ENCODE data around the gene EAF1. TPM values are rescaled to one million over a fixed set of nuclear protein-coding genes. Genes with fewer than 3 reads are reported as not detected.

EAF1 gene
- total and polyA plus RNA-seq, 2 experiments from 2014 or later, result 9.4 to 45.4 TPM

DNA sequence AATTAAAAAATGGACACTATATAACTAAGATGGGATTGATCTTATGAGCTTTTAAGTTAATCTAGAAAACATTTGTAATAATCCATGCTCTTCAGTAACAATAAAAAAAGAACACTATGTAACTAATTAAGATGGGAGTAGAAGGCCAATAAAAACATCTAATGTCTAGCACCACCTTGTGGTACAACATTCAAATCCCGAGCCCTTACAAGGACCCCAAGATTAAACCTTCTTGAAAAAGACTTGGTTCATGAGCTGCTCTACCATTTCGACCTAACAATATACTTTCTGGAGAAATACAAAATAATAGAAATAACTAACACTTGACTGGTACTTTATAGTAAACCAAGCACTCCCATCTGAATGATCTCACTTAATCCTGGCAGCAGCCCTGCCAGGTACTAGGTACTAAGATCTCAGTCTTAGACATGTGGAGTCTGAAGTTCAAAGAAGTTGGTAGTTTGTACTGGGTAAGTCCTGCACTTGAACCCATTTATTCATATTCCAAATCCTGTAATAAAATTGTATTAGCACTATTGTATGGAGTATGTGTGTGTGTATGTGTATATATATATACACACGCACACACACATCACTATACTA, 21.8 kb upstream of the EAF1 start:
- no peak overlapping the region for H3K4me3 ChIP-seq
- no peaks in the 10 kb centered on the region for H3K36me3 ChIP-seq (ENCODE audit: insufficient read depth)
- no peaks in the 10 kb centered on the region for H3K9me2 ChIP-seq (ENCODE audit: insufficient read depth)
- H4K20me1 ChIP-seq (replicated peaks; ENCODE audit: insufficient read depth), result no peaks in the 10 kb centered on the region
- Mint-ChIP-seq H3K9me3 (no peaks in the 10 kb centered on the region), H3K27ac (no peak overlapping the region), H3K4me3 (no peak overlapping the region), H3K36me3 (ENCODE audit: low read depth) (peaks cover 4% of the 10 kb centered on the region; the same call in 1 of the 3 replicates), H3K4me1 (no peaks in the 10 kb centered on the region), H3K27me3 (ENCODE audit: insufficient read depth, low read depth, poor library complexity) (no peaks in the 10 kb centered on the region)
- no peak overlapping the region for H3K4me2 ChIP-seq
- TF ChIP-seq CREB1 (CRISPR knock-in tag; IDR thresholded peaks at IDR 0.05; ENCODE audit: low read depth) (no peak), STAT1 (IDR thresholded peaks at IDR 0.05; ENCODE audit: unreplicated experiment) (no peak), ZNF114 (CRISPR knock-in tag; IDR thresholded peaks at IDR 0.05) (no peak), ZNF331 (CRISPR knock-in tag; IDR thresholded peaks at IDR 0.05; ENCODE audit: low read depth) (no peak)
- TF ChIP-seq, protein P1, sequence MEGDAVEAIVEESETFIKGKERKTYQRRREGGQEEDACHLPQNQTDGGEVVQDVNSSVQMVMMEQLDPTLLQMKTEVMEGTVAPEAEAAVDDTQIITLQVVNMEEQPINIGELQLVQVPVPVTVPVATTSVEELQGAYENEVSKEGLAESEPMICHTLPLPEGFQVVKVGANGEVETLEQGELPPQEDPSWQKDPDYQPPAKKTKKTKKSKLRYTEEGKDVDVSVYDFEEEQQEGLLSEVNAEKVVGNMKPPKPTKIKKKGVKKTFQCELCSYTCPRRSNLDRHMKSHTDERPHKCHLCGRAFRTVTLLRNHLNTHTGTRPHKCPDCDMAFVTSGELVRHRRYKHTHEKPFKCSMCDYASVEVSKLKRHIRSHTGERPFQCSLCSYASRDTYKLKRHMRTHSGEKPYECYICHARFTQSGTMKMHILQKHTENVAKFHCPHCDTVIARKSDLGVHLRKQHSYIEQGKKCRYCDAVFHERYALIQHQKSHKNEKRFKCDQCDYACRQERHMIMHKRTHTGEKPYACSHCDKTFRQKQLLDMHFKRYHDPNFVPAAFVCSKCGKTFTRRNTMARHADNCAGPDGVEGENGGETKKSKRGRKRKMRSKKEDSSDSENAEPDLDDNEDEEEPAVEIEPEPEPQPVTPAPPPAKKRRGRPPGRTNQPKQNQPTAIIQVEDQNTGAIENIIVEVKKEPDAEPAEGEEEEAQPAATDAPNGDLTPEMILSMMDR (conservative IDR thresholded peaks at IDR 0.05; ENCODE audit: low read depth in 2 of 2), result peak; percentile 72 to 90
- H2AFZ ChIP-seq, result no peak overlapping the region
- H3F3A ChIP-seq (replicated peaks; ENCODE audit: low read depth), result no peaks in the 10 kb centered on the region
- no peak overlapping the region for H3K27ac ChIP-seq (ENCODE audit: low read depth)
- no peaks in the 10 kb centered on the region for H3K79me2 ChIP-seq (replicated peaks; ENCODE audit: insufficient read depth)
- H3K27me3 ChIP-seq (ENCODE audit: insufficient read depth), result no peaks in the 10 kb centered on the region
- peak; percentile 76 for ATAC-seq
- DNase-seq (ENCODE audit: low spot score), result peak; percentile 80
- H3K4me1 ChIP-seq (ENCODE audit: insufficient read depth), result no peaks in the 10 kb centered on the region

GRCh38 chr3:15409239-15409638, 18.2 kb upstream of the EAF1 start:
- no peaks in the 10 kb centered on the region for H3K4me1 ChIP-seq (ENCODE audit: insufficient read depth)
- no peak overlapping the region for H3K27ac ChIP-seq (ENCODE audit: low read depth)
- H3F3A ChIP-seq (replicated peaks; ENCODE audit: low read depth), result no peaks in the 10 kb centered on the region
- H3K4me3 ChIP-seq, result no peak overlapping the region
- no peak overlapping the region for H2AFZ ChIP-seq
- DNase-seq (ENCODE audit: low spot score), result no peak
- no peaks in the 10 kb centered on the region for H4K20me1 ChIP-seq (replicated peaks; ENCODE audit: insufficient read depth)
- no peaks in the 10 kb centered on the region for H3K79me2 ChIP-seq (replicated peaks; ENCODE audit: insufficient read depth)
- ATAC-seq, result no peak
- Mint-ChIP-seq H3K27me3 (ENCODE audit: insufficient read depth, low read depth, poor library complexity) (no peaks in the 10 kb centered on the region), H3K4me3 (no peak overlapping the region), H3K36me3 (ENCODE audit: low read depth) (peaks cover 28% of the 10 kb centered on the region), H3K9me3 (no peaks in the 10 kb centered on the region), H3K27ac (no peak overlapping the region), H3K4me1 (no peaks in the 10 kb centered on the region)
- H3K9me2 ChIP-seq (ENCODE audit: insufficient read depth), result no peaks in the 10 kb centered on the region
- peaks cover 11% of the 10 kb centered on the region for H3K36me3 ChIP-seq (ENCODE audit: insufficient read depth)
- no peak overlapping the region for H3K4me2 ChIP-seq
- no peaks in the 10 kb centered on the region for H3K27me3 ChIP-seq (ENCODE audit: insufficient read depth)
- TF ChIP-seq STAT1 (IDR thresholded peaks at IDR 0.05; ENCODE audit: unreplicated experiment) (no peak), REST (IDR thresholded peaks at IDR 0.05; ENCODE audit: unreplicated experiment) (no peak), EZH2phosphoT487 (IDR thresholded peaks at IDR 0.05; ENCODE audit: unreplicated experiment) (no peak), JUNB (IDR thresholded peaks at IDR 0.05; ENCODE audit: unreplicated experiment) (no peak)
- TF ChIP-seq, protein P2, sequence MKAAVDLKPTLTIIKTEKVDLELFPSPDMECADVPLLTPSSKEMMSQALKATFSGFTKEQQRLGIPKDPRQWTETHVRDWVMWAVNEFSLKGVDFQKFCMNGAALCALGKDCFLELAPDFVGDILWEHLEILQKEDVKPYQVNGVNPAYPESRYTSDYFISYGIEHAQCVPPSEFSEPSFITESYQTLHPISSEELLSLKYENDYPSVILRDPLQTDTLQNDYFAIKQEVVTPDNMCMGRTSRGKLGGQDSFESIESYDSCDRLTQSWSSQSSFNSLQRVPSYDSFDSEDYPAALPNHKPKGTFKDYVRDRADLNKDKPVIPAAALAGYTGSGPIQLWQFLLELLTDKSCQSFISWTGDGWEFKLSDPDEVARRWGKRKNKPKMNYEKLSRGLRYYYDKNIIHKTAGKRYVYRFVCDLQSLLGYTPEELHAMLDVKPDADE (IDR thresholded peaks at IDR 0.05), result no peak
